Erythroblast (primary cell): Measurements from ENCODE around the gene APIP.
A peak's percentile ranks its signal among the peaks of the same experiment; 100 is the strongest.

ENCODE experiments used
- DNase-seq, 2 experiments: peaks; one replicate each; lab custom pipeline; 2025; lab: John Stamatoyannopoulos, UW
- GATA1 ChIP-seq: IDR thresholded peaks from 2 replicates; pipeline ENCODE4 v1.6.1; 2011; ENCODE audit warnings: low read depth, mild to moderate bottlenecking, control low read depth, low read length, moderate library complexity
- POLR2A ChIP-seq: IDR thresholded peaks from 2 replicates; pipeline ENCODE4 v1.6.1; 2011; ENCODE audit warnings: mild to moderate bottlenecking, low read length

The APIP gene

GRCh38 chr11:34856251-34856650, 59.9 kb downstream of the APIP start:
- DNase-seq = no peak
- TF ChIP-seq POLR2A (no peak), GATA1 (no peak)

- no peak for DNase-seq
- no peak for TF ChIP-seq POLR2A
- no peak for TF ChIP-seq GATA1
These were observed 60.5 kb downstream of the APIP start for GRCh38 chr11:34855754-34856095.

GRCh38 chr11:34855021-34855753, 61.0 kb downstream of the APIP start:
- no peak for TF ChIP-seq POLR2A
- no peak for TF ChIP-seq GATA1
- no peak for DNase-seq

- TF ChIP-seq GATA1 (no peak), POLR2A (no peak)
- no peak for DNase-seq
These were observed 64.3 kb downstream of the APIP start for GRCh38 chr11:34851916-34852315.

GRCh38 chr11:34850334-34850733, 65.8 kb downstream of the APIP start:
- TF ChIP-seq GATA1 (no peak), POLR2A (no peak)
- DNase-seq = no peak

GRCh38 chr11:34846467-34846866, 69.7 kb downstream of the APIP start:
- no peak for DNase-seq
- no peak for TF ChIP-seq POLR2A
- TF ChIP-seq GATA1 = no peak

- DNase-seq = no peak
- TF ChIP-seq POLR2A = no peak
- TF ChIP-seq GATA1 = no peak
These were observed 71.6 kb downstream of the APIP start for GRCh38 chr11:34844463-34845112.

- TF ChIP-seq GATA1 (no peak), POLR2A (no peak)
- DNase-seq = no peak
These were observed 72.9 kb downstream of the APIP start for GRCh38 chr11:34843271-34843670.

- peak; percentile 44 to 55 for DNase-seq
- TF ChIP-seq GATA1 (no peak), POLR2A (no peak)
These were observed 75.3 kb downstream of the APIP start for GRCh38 chr11:34840736-34841386.

- TF ChIP-seq GATA1 (no peak), POLR2A (no peak)
- DNase-seq = no peak
These were observed 76.2 kb downstream of the APIP start for GRCh38 chr11:34839969-34840368.

- DNase-seq = peak in 1 of 2 experiments; percentile 7
- TF ChIP-seq GATA1 = no peak
- no peak for TF ChIP-seq POLR2A
These were observed 79.0 kb downstream of the APIP start for GRCh38 chr11:34836958-34837856.

- DNase-seq = no peak
- TF ChIP-seq GATA1 = no peak
- TF ChIP-seq POLR2A = no peak
These were observed 82.6 kb downstream of the APIP start for GRCh38 chr11:34833602-34834001.
